ENCODE data around the gene TANC1.
A peak's percentile ranks its signal among the peaks of the same experiment; 100 is the strongest.

The TANC1 gene

DNA sequence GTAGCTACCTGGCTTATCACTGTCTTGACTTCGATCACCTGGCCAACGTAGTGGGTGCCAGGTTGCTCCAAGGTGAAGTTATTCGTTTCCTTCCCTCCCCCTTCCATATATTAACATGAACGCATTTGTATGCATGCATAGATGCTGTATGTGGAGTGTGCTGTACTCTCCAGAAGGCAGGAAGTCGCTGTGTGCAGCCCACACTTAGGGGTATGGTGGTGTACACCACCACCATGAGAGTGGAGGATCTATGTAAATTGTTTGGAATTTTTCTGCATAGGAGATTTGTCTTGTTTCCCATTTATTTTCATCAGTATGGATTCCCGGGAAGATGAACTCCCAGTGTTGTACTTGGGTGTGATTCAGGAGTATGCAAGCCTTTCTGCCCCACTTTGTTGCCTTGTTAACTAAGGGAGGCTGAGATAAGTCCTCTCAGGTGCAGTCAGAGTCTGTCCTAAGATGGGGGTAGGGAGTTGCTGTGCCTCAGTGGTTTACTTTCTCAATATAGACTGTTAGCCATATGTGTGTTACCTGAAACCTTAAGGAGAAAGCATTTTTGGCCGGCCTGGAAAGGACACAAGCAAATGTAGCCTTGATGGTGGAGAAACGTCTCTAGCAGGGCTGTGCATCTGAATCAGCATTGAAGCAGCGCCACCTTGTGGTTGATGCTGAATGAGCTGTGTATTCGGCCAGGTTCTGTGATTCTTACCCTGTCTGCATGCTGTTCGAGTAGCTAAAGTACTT lies 149.8 kb downstream of the TANC1 start:
- DNase-seq (ENCODE audit: low spot score) = peak; percentile 95

DNA sequence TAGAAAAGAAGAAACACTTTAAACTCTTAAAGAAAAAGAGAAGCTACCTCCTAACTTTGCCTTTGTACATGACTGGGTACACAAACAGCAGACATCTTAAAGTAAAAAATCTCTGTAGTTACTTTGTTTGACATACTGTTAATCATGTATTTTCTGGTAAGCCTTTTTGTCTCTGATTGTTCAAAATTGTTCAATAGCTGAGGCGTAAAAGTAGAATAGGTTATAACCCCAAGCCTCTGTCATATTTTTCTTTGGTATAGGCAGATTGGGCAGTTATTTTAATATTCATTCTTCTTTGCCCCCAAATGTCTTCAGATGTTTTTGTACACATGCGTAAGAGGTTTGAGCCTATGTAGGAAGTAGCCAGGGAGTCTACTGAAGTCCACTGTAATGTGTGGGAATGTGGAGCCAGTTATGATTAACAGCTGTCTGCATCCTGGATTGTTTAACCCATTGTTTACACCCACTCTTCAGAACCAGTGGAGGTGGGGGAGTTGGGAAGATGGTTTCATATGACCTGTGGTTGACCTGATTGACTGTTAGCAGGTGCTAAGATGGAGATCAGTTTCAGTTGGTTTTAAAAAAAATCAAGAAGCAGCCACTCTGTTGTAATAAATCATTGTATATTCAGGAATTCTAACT lies 150.5 kb downstream of the TANC1 start:
- DNase-seq (ENCODE audit: low spot score) = no peak

DNA sequence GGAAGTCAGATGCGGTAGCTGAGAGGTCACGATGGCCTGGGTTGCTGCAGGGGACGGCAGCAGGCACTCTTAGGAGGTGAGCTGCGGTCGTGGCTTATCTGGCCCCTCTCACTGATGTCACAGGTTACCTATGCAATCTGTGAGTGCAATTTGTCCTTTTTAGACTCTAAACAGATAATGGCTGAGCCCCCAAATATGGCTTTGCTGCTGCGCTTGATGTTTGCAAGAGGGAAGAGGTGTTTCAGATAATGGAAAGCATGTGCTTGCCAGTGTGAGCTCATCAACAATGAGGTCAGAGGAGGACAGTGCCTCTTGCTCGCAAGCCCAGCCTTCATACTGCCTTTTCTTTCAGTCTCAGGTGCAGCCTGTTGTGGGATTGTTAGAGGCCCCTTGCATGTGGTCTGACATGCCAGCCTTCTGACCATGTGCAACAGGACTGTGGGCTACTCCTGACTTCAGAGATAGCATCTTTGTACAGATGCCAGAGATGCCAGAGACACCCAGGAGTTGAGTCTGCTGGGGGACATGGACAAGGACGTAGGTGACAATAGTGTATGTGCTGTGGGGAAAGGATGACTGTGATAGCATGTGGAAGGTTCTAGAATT lies 151.3 kb downstream of the TANC1 start:
- DNase-seq (ENCODE audit: low spot score) = no peak

DNA sequence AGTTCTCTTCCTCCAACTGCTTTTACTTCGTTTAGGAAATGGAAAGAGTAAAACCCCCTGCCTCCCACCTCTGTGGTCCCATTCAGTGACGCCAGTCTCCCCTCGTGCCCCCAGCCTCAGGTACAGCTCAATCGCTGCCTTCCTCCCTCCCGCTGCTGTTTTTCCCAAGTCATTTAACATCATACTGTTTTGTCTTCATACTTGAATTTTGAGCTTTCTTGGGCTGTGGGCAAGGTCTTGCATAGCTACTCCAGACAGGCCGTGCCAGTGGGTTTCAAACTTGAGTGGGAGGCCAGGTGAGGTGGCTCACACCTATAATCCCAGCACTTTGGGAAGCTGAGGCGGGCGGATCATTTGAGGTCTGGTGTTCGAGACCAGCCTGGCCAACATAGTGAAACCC lies 155.3 kb downstream of the TANC1 start:
- DNase-seq (ENCODE audit: low spot score) = no peak

DNA sequence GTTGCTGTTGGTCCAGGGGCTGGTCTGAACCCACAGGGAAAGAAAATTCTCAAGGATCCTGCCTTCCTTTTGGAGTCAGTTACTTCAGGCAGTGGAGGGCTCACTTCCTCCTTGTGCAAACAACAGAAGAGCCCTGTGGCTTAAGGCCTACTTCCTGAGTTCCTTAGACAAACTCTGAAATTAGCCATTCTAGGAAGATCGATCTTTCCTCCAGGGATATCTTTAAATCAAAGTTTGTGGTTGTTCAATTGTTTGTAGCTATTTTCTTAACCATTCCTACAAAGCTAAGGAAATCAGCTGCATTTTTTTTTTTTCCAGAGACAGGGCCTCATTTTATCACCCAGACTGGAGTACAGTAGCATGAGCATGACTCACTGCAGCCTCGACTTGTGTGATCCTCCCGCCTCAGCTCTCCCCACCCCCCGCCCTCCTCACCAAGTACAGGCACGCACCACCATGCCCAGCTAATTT lies 156.0 kb downstream of the TANC1 start:
- peak; percentile 41 for DNase-seq (ENCODE audit: low spot score)

DNA sequence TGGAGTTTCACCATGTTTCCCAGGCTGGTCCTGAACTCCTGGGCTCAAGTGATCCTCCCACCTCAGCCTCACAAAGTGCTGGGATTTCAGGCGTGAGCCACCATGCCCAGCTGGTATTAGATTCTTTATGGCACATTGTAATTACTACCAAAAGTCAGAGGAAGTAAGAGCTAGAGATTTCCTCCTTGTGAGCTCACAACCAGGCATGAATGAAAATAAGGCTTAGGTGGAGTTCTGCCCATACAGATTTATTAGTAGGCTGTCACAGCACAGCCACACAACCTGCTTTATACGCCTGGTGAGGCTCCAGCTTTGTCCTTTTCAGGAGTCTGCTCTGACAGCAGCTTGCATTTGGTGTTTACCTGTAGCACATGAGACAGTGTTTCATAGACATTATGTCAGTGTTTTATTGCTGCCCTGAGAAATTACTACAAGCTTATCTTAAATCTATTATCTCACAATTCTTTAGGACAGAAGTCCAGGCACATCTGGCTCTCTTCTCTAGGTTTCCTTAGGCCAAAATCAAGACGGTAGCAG lies 156.6 kb downstream of the TANC1 start:
- DNase-seq (ENCODE audit: low spot score) = no peak

DNA sequence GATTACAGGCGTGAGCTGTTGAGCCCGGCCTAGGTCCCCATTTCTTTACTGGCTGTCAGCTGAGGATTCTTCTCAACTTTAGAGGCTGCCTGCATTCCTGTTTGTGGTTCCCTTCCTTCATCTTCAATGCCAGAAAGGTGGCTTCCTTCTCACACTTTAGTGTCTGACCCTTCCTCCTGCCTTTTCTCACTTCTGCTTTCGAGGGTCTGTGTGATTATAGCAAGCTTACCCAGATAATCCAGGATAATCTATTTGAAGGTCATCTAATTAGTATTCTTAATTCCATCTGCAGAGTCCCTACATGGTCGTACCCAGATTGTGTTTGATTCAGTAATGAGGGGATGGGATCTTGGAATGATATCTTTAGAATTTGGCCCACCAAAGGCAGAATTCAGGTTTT lies 157.4 kb downstream of the TANC1 start:
- DNase-seq (ENCODE audit: low spot score) = no peak

DNA sequence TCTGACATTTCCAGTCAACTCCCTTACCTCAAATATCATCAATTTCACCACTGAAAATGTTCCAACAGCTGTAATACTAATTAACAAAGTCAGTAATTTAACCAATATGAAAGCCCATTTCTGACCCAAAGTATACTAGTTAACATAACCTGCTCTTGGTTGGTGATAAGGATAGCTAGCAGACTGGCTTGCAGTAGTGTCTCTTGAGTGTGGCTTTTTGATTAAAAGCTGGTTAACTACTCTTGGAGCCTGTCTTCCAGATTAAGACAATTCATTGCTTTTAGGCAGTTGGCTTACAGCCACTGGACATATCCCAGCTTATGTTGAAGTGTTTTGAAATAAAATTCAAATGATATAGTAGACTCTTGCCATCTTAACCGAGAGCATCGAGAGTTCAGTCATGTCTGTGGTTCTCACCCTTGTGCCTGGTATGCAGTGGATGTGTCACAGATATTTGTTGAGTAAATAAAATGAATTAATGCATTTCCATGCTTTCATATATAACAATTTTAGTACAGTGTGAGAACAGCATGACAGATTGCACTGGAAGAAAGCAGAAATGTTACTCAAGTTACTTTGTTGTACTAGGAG lies 158.1 kb downstream of the TANC1 start:
- no peak for DNase-seq (ENCODE audit: low spot score)

DNA sequence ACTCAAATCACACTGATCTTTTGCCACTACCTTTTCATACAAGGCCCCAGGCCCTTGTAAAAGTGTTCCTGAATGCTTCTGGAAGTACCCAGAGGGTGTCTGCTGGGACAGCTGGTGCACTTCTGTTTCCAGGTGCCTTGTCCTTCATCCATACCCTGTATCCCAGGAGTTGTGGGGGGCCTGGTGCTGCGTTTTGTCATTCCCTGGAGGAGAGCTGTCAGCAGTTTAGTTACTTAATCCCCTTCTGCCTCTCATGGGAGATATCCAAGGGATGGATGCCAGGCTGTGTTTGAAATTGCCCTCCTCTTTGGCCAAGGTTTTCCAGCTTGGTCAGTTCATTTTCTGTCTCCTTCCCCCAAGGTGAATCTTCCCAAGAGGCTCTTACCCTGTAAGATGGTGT lies 159.8 kb downstream of the TANC1 start:
- no peak for DNase-seq (ENCODE audit: low spot score)

DNA sequence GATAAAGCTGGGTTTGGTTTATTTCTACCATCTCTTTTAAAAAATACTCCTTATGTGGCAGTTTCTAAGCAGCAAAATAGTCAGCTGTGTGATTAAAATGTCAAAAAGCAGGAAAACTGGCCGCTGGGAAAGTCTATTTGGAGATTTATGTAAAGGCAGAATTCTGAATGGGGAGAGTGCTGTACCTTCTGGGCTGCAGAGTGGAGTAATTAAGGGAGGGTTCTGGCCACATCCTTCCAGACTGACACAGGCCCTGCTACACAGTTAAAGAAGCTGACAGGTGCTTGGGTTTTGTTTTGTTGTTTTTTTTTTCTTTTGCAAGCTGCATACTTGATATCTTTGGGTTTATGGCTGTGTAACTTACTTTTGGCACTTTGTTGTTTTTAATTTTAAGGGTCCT lies 160.8 kb downstream of the TANC1 start:
- no peak for DNase-seq (ENCODE audit: low spot score)

DNA sequence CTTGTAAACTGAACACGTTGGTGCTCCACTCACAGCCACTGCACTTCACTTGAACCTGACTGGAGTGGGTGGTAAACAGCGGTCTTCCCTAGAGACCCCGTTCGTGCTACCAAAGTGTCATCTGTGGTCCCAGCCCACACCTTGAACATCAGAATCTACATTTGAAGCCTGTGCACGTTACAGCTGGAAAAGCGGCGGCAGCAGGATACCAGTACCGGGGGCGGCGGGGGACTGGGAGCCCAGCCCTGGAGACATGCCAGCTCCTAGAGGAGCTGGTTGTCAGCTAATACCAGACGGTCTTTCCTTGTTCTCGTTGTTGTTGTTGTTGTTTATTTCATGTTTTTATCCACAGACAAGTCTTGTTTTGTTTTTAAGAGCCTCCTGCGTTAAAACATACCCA lies 161.4 kb downstream of the TANC1 start:
- DNase-seq (ENCODE audit: low spot score) = peak; percentile 42

DNA sequence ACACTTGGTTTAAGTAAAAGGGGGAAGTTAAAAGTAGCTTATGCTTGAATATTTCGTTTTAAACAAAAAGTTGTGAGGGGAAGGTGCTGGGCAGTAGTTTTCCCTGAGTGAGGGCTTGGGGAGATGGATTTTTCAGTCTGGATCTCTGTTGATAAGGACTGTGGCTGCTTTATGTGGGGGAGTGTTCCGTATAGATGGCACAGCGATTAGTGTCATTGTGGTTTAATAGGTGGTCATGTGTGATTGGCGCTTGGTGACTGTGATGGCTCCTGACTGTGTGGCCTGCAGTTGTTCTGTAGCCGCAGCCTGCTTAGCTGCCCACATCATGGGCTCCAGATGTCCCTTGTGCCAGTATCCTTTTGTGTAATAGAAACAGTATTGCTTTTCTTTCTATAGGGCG lies 161.9 kb downstream of the TANC1 start:
- no peak for DNase-seq (ENCODE audit: low spot score)

DNA sequence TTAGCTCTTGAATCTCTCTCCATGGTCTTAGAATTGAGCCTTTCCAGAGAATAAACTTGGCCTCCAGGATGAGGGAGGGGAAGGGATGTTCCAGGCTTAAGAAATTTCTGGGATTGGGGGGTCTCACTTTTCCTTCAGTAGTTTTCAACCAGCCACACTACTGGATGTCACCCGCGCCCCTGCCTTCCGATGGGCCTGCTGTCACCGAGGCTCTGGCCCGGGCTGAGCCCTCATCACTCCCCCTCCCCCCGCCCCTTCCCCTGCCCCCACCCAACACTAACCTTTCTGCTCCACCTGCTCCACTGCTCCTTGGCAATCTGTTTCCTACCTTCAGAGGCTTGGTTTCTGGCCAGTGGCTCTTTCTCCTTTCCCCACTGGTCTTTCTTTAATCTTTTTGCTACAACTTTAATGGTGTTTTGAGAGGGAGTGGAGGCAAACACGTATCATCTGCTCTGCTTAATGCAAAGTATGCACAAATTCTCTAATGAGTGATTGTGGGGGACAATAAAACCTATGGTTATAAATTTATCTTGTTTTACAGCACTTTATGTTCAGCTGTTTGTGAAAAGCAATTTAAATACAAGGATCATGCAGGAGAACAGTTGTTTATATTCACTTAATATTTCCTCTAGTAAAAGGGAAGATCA lies 162.9 kb downstream of the TANC1 start:
- no peak for DNase-seq (ENCODE audit: low spot score)

DNA sequence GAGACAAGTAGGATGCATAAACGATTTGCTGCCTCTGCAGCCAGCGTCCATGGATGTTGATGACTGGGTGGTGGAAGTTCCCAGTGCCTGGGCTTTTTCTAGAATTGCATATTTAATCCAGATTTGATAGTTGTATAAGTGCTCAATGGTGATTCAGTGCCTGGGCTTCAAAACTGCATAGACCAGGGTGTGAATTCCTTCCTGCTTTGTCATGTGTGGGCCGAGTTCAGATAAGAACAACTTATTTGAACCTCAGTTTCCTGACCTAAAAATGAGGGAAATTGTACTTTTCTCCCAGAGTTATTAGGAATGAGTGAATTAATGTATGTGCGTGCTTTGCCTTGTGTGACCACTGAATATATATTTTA lies 163.5 kb downstream of the TANC1 start:
- DNase-seq (ENCODE audit: low spot score) = no peak

DNA sequence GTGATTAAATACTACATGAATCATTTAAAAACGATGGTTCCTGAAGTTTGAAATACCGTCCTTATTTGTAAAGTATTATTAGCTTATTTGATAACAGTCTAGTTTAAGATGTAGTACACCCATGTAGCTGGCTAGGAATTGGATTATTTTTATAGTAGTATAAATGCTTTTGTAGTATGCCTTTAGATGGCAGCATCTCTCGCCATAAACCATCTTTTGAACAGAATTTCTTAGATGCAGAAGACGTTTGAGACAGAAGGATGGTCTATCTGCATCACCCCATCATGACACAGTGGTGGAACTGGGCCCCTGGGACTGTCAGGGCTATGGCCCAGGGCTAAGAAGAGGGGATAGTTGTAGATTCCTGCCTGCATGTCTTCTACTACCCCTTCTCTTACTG lies 165.4 kb downstream of the TANC1 start:
- no peak for DNase-seq (ENCODE audit: low spot score)

DNA sequence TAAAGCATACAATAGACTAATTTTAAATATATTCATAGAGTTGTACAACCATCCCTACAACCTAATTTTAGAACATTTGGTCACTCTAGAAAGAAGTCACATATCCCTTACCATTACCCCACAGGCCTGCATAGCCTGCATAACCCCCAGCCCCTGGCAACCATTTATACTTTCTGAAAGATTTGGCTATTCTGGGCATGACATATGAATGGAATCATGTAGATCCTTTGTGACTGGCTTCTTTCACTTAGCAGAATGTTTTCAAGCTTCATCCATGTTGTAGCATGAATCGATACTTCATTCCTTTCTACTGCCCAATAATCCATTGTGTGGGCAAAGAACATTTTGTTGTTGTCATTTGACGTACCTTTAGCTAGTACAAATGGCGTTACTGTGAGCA lies 166.5 kb downstream of the TANC1 start:
- no peak for DNase-seq (ENCODE audit: low spot score)

DNA sequence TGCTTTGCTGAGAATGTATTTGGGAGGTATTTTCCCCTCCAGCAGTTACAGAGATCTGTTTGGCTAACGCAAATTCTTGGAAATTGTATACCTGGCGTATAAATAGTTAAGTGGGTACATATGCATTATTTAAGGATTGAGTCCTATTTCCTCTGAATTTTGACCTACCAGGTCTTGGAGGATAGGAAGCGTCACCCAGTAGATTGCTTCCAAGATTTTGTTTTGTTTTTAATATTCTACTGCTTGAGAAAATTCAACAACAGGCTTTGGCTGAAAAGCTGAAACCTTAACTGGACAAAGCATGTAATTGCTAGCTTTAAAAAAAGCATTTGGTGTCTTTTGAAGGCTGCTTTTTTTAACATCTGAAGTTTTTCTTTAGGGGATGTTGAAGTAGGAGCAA lies 168.0 kb downstream of the TANC1 start:
- DNase-seq (ENCODE audit: low spot score) = no peak

DNA sequence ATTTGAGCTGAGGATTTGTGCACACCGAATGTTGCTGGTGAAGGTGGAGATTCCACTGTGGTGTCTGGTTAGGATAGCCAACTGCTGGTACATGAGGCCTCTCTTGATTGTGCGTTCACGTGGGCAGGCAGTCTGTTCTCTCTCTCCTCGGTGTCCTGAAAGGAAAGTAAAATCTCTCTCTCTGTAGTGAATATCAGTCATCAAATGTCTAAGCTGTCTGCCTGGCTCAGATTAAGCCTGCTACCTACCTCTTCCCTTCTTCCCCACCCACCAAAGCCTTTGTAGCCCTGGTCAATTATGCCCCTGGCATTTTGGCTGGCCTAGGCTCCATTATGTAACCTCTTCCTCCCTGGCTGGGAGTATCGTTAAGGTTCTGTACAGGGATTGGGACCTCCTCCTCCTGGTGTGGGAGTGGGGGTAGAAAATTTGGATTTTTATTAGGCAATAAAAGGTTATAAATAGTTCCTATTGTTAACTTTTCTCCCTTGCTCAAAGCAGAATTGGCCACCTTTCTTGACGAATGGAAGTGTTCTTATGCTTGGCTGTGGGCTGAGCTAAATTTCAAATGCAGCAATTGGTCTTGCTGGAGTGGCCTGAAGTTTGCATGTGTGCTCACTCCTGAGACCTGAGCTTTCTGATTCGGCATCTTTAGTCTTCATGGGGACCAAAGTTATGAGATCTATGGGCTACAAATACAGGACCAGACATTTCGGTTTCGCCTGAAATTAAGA lies 169.2 kb downstream of the TANC1 start:
- no peak for DNase-seq (ENCODE audit: low spot score)

DNA sequence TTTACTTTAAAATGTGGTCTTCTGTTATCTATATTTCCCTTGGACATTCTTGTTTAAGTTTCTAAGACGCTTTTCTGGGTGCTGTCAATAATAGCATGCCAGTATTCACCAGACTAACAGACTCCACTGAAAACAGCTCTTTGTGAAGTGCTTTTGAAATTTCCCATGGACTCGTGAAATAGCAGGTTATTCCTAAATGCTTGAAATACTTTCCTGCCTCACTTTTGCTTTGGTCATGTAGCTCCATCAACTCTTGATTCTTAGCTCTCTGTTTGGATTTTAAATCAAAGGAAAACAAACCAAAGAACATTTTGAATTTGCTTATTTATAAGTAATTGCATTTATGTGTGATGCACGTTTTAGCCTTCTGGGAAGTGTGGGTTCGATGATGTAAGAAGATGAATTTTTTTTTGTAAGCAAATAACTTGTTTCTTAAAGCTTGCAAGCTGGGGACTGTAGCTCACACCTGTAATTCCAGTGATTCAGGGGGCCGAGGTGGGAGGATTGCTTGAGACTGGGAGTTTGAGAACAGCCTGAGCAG lies 170.3 kb downstream of the TANC1 start:
- no peak for DNase-seq (ENCODE audit: low spot score)

DNA sequence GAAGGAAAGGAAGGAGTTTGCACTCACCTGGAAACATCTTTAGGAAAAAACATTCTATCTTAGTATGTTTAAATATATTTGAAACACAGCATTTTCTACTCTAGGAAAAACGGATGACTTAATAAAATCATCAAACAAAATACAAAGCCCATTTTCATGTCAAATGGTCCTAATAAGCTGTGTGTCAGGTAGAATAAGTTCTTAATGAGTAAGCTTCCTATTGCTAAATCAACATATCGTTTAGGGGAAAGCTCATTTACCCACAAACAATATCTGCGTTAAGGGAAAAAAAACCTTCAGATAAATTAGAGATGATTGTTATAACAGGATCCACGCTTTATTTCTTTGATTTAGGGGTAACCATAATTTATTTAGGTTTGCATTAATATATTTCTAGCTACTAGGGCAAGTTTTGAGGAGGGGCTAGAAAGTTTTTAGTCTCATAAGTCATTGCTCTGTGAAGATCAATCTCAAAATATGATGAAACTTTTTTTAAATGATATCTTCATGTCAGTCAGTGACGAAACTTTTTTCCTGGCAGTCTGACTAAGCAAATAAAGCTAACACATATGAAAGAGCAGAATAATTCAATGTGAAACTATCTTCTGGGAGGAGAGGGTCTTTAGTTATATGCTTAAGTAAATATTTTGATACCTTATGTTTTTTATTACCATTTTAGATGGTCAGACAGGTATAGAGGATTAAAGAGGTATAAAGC lies 170.9 kb downstream of the TANC1 start:
- DNase-seq (ENCODE audit: low spot score) = no peak

Data from pons (tissue), 1 donor.